Vagina (tissue), 2 donors: ENCODE results near the gene SPOCK1. TPM values are rescaled to one million over a fixed set of nuclear protein-coding genes. Genes with fewer than 3 reads are reported as not detected.

ENCODE experiments used
- DNase-seq, 2 donors: peaks; one replicate each; pipeline ENCODE4 v3.0.0-alpha.2; 2017; ENCODE audit errors: extremely low spot score in 2 of 2
- H3K27ac ChIP-seq: fragments of 200-600 bp; sonication (generic); one replicate; pipeline ENCODE4 v1.5.1; 2019
- H3K27me3 ChIP-seq: fragments of 200-600 bp; sonication (generic); one replicate; pipeline ENCODE4 v1.5.1; 2019
- H3K36me3 ChIP-seq, 2 donors: fragments of 200-600 bp; sonication (generic); one replicate each; pipeline ENCODE4 v1.5.1; 2017 to 2019
- H3K4me1 ChIP-seq: fragments of 200-600 bp; sonication (generic); one replicate; pipeline ENCODE4 v1.5.1; 2019
- H3K4me3 ChIP-seq, 2 donors: fragments of 200-600 bp; sonication (generic); 1 replicate in 1 of 2; 2 replicates in 1 of 2; pipeline ENCODE4 v1.5.1; 2016 to 2019
- H3K9me3 ChIP-seq: fragments of 200-600 bp; sonication (generic); one replicate; pipeline ENCODE4 v1.5.1; 2019
- CTCF ChIP-seq, 3 experiments: fragments of 450-650 bp in 2 of 3; fragments of 200-600 bp in 1 of 3; sonication (generic) in 1 of 3; IDR thresholded peaks; one replicate each; pipeline ENCODE4 v1.5.1; 2017 to 2019; ENCODE audit warnings: antibody characterized with exemption in 3 of 3, mild to moderate bottlenecking in 2 of 3, moderate library complexity in 2 of 3
- POLR2A ChIP-seq, 2 donors: fragments of 450-650 bp; IDR thresholded peaks; one replicate each; pipeline ENCODE4 v1.6.1; 2017; ENCODE audit warnings: antibody characterized with exemption in 2 of 2, mild to moderate bottlenecking in 2 of 2, moderate library complexity in 2 of 2
- POLR2AphosphoS5 ChIP-seq, 2 donors: sonication (generic); formaldehyde crosslinking; IDR thresholded peaks; one replicate each; pipeline ENCODE4 v1.9.0; 2017; ENCODE audit warnings: antibody characterized with exemption in 2 of 2, mild to moderate bottlenecking in 2 of 2, low read depth in 1 of 2; ENCODE audit not compliant: insufficient read depth in 1 of 2
- intact Hi-C: fragments of 100-400 bp; cut with DNase I; formaldehyde crosslinking; loops from one replicate; pipeline ENCODE4 v1.15.1; 2023
- total RNA-seq: library from RNA; depleted of rRNA; stranded (reverse); fragments of >200 nt; gene quantifications from one replicate; pipeline ENCODE4 v1.2.3, GENCODE V29; 2016

The SPOCK1 gene
- total RNA-seq, 1 donor from 2014 or later, result 70.7 TPM

GRCh38 chr5:137491121-137491520, 8.0 kb downstream of the SPOCK1 start:
- H3K4me1 ChIP-seq, result no peaks in the 10 kb centered on the region
- H3K4me3 ChIP-seq, result no peak overlapping the region
- no peak for TF ChIP-seq CTCF (IDR thresholded peaks at IDR 0.05)
- H3K27ac ChIP-seq, result no peak overlapping the region
- H3K9me3 ChIP-seq, result no peaks in the 10 kb centered on the region
- intact Hi-C loops, result no loop called here
- no peaks in the 10 kb centered on the region for H3K27me3 ChIP-seq
- no peak for DNase-seq
- no peaks in the 10 kb centered on the region for H3K36me3 ChIP-seq

- intact Hi-C loops, result no loop called here
- DNase-seq, result no peak
- no peak overlapping the region for H3K4me3 ChIP-seq
- no peaks in the 10 kb centered on the region for H3K27me3 ChIP-seq
- TF ChIP-seq POLR2A (IDR thresholded peaks at IDR 0.05) (no peak), CTCF (IDR thresholded peaks at IDR 0.05) (no peak), POLR2AphosphoS5 (IDR thresholded peaks at IDR 0.05; ENCODE audit: insufficient read depth in 1 of 2, low read depth in 1 of 2) (no peak)
- no peaks in the 10 kb centered on the region for H3K9me3 ChIP-seq
- no peaks in the 10 kb centered on the region for H3K36me3 ChIP-seq
- H3K27ac ChIP-seq, result no peak overlapping the region
- H3K4me1 ChIP-seq, result no peaks in the 10 kb centered on the region
These were observed 8.5 kb downstream of the SPOCK1 start for GRCh38 chr5:137490591-137490990.

- Histone ChIP-seq H3K27ac (no peak overlapping the region), H3K36me3 (no peaks in the 10 kb centered on the region), H3K9me3 (no peaks in the 10 kb centered on the region), H3K27me3 (no peaks in the 10 kb centered on the region), H3K4me1 (no peaks in the 10 kb centered on the region), H3K4me3 (no peak overlapping the region)
- intact Hi-C loops, result no loop called here
- TF ChIP-seq POLR2AphosphoS5 (IDR thresholded peaks at IDR 0.05; ENCODE audit: insufficient read depth in 1 of 2, low read depth in 1 of 2) (no peak), CTCF (IDR thresholded peaks at IDR 0.05) (no peak), POLR2A (IDR thresholded peaks at IDR 0.05) (no peak)
- DNase-seq, result no peak
These were observed 10.2 kb downstream of the SPOCK1 start for GRCh38 chr5:137488974-137489373.

- TF ChIP-seq POLR2A (IDR thresholded peaks at IDR 0.05), result no peak
- no peak for TF ChIP-seq CTCF (IDR thresholded peaks at IDR 0.05)
- no peaks in the 10 kb centered on the region for H3K4me1 ChIP-seq
- no peaks in the 10 kb centered on the region for H3K9me3 ChIP-seq
- no peak for DNase-seq
- no peaks in the 10 kb centered on the region for H3K27me3 ChIP-seq
- H3K36me3 ChIP-seq, result no peaks in the 10 kb centered on the region
- intact Hi-C loops, result no loop called here
- H3K4me3 ChIP-seq, result no peak overlapping the region
- H3K27ac ChIP-seq, result no peak overlapping the region
These were observed 10.6 kb downstream of the SPOCK1 start for GRCh38 chr5:137488516-137488915.

GRCh38 chr5:137487600-137487999, 11.5 kb downstream of the SPOCK1 start:
- no peaks in the 10 kb centered on the region for H3K36me3 ChIP-seq
- H3K4me1 ChIP-seq, result no peaks in the 10 kb centered on the region
- intact Hi-C loops, result no loop called here
- H3K9me3 ChIP-seq, result no peaks in the 10 kb centered on the region
- H3K27me3 ChIP-seq, result no peaks in the 10 kb centered on the region
- TF ChIP-seq POLR2AphosphoS5 (IDR thresholded peaks at IDR 0.05; ENCODE audit: insufficient read depth in 1 of 2, low read depth in 1 of 2) (no peak), POLR2A (IDR thresholded peaks at IDR 0.05) (no peak), CTCF (IDR thresholded peaks at IDR 0.05) (no peak)
- H3K27ac ChIP-seq, result peak overlapping the region; percentile 55
- no peak for DNase-seq
- H3K4me3 ChIP-seq, result no peak overlapping the region
